Pulmonary artery endothelial cell (primary cell): ENCODE results near the gene BUD13. TPM values are rescaled to one million over a fixed set of nuclear protein-coding genes. Genes with fewer than 3 reads are reported as not detected.

Experiments
- DNase-seq: peaks from one replicate; pipeline ENCODE4 v3.0.0-alpha.2; 2011; ENCODE audit warnings: low read depth, low spot score
- total RNA-seq: library from RNA; depleted of rRNA; stranded (reverse); fragments of >200 nt; gene quantifications from 2 replicates; pipeline ENCODE4 v1.2.3, GENCODE V29; 2014

BUD13 gene
- total RNA-seq, 1 donor from 2014 or later = 20.2 TPM

DNA sequence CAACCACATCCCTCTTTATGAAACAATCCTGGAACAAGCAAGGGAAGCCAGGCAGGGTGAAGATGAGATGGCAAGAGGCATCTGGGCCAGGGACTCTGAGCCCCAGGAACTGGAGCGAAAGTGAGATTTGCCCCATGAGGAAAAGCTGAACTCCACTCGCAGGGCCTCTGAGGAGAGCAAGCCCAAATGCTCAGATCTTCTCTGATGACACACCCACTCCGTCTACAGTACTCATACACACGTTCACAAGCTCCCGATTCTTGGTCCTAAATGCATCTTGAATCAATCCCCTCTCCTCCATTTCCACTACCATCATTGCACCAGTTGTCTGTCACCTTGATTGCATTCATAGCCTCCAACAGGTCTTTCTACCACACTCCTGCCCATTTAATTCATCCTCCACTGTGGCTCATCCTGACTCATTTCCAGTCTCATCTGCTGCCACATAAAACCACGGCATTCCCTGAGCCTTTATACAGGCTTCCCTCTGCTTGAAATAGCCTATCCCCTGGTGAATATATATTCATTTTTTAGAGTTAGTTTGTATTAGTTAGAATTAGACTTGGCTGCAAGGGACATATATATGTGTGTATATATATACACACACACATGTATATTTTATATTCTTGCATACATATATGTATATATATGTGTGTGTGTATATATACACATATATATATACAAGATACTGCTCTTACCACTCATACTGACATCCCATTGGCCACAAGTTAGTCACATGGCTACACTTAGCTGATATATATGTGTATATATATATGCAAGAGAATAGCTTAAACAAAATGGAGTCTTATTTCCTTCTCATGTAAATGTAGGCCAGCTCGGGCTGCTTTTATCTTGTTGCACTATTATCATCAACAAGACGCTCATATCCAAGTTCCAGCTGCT lies 20.3 kb upstream of the BUD13 start:
- DNase-seq = no peak

DNA sequence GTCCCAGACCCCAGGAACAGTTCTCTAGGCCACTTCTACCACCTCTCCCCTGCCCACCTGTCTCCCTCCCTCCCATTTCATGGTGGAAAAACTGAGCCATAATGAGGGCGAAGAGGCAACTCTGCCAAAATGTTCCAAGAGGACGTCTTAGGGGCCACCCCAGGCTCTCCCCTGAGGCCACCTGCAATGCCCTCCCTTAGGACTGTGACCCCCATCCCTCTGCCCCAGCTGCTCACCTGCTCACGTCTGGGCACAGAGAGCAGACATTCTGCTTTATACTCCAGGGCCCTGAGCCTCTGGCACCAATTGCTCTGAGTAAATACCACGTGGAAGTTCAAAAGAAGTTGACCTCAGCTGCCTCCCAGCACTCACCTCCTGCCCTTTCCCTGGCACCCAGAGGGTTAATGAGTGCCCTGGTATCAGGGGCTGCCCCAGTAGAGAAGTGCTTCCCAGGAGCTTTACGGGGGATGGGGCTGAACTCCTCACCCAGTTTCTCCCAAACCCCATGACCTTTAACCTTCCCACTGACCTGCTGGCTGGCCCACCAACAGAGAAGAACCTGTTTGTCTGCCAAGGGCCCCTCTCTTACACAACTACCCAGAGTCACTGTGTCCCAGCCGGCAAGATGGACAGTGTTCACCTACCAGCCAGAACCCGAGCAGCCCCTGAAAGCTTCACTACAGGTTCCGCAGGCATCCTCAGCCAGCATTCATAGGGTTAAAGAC lies 19.5 kb upstream of the BUD13 start:
- DNase-seq = no peak

DNA sequence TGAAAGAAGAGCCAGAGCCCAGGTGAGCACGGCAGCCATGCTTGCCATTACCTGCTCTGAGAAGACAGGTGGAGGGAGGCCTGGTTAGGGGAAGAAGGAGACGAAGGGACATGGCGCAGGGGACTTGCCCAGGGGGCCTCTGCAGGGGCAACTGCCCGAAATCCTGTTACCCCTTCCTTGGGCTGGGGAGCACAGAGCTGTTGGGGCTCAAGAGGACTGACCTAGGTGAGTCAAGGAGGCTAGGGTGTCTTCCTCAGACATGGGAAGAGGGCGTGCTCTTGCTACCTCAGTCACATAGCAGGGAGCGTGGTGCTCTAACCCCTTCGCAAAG lies 19.0 kb upstream of the BUD13 start, which contains the start of gene APOA5:
Gene APOA5, minus strand, starts transcription at position 67 of the 331 bp plus-strand sequence. Its CDS starts 19 bp downstream, at position 48.
- DNase-seq = no peak

DNA sequence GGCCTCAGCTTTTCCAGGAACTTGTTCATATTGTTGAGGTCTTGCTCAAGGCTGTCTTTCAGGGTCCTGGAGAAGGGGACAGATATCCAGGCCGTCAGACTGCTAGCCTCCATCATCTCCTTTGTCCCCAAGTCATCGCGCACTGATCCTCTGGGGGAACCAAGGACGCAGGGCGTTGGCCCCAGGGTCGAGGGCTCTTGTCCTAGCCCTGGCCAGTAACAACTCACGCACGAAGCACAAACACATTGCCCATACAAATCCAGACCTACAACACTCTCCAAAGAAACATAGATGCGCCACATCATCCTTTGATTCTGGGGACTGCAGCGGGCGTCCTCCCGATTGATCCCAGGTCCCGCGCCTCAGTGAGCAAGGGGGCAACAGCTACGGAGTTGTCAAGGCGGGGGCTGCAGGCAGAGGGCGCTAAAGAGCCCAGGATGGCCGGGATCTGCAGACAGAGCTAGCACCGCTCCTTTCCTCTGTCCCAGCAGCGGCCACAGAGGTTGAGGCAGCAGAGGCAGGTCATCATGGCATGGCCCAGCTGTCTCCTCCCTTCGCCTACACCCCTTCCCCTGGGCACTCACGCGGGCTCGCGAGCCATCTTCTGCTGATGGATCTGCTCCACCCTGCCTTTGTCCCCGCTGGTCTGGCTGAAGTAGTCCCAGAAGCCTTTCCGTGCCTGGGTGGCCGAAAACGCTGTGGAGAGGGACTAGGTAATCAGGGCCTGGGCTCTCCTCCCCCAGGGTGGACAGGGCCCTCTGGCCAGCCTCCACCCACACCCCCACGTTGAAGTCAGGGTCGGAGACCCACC lies 18.4 kb upstream of the BUD13 start:
- no peak for DNase-seq

DNA sequence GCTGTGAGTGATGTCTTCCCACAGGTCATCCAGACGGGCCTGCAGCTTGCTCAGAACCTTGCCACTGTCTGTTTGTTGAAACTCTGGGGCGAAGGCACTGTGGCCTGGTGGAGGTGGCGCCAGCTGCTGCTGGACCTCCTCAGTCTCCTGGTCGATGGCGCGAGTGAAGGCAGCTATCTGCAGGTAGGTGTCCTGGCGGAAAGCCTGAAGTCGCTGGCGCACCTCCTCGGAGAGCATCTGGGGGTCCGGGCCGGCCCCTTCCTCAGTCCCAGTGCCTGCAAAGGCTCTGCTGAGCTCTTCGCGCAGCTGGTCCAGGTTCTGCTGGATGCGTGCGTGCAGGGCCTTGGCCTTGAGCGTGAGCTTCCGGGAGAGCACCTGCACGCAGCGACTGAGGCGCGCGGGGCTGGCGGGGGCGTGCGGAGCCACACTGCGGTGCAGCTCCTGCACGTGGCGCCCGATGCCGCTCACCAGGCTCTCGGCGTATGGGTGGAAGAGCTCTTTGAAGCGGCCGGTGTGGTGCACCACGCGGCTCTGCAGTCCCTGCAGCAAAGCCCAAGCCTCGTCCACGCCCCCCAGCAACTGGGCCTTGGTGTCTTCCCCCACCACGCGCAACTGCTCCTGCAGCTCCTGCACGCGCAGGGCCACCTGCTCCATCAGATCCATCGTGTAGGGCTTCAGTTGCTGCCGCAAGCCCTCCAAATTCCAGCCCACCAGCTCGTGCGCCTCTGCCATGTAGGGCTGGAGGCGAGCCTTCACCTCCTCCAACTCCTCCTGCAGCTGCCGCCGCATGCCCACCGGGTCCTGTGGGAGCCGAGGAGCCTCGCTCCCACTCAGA lies 17.6 kb upstream of the BUD13 start:
- DNase-seq = no peak

DNA sequence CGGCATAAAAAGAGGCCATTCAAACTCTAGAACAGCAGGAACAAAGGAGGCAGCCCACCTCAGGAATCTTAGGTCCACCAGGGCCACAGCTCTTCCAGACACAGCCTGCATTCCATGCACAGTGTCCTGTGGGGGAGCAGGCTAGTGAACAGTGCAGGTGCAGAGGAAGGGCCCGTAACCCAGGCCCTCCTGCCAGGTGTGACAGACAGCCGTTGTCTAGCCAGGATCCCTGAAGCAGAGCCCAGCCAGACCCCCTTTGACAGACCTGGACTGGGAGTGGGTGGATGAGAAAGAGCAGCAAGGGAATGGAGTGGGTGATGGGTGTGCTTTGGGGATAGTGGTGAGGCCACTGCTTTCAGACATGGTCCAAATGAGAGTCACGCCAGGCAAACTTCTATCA lies 16.2 kb upstream of the BUD13 start:
- DNase-seq = no peak

DNA sequence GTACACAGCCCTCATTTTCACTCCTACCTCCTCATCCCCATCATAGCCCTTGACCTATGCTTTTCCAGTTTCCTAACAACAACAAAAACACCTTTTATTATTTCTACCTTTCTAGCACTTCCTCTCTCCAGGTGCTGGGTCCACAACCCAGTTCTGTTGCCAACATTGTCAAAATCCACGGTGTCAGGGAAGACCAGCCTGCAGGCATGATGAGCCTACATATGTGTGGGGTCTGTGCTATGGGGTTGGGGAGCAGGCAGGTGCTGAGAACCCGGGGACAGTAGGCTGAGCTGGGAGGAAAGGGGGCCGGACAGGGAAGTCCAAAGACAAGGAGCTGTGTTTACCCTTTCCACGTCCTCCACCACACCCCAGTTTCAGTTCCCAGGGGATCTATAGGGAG lies 15.7 kb upstream of the BUD13 start:
- no peak for DNase-seq

DNA sequence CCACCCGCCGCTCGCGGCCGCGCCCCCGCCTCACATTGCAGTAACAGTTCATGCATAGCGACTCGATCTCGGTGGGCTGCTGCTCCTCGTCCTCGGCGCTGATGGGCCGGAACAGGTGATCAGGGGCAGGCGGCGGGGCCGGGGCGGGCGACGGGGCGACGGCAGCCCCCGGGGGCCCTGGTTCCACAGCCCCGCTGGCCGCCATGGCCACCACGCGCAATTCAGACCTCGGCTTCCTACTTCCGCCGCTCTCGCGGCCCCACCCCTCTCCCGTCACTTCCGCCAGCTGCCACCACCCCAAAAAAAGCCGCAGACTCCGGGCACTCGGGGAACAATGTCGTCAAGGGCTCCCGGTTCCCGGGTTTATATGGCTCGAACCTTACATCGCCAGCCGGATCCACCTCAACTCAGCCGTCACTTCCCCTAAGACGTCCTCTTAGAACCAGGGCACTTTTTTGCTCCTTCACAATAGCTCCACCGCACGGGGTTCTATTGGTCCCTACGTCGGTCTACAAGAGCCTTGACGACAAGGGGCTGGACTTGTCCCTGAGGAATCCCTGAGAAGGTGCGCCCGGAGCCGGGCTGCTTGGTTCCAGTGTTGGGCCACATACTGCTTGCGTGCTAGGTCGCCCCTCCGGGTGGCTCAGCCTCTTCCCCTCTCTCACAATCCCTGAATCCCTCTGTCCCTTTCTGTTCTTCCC lies 15.1 kb upstream of the BUD13 start, which contains the start of gene ZPR1:
Gene ZPR1, minus strand, starts transcription at position 238 of the 701 bp plus-strand sequence. Its CDS starts 33 bp downstream, at position 205.
- peak; percentile 24 for DNase-seq

DNA sequence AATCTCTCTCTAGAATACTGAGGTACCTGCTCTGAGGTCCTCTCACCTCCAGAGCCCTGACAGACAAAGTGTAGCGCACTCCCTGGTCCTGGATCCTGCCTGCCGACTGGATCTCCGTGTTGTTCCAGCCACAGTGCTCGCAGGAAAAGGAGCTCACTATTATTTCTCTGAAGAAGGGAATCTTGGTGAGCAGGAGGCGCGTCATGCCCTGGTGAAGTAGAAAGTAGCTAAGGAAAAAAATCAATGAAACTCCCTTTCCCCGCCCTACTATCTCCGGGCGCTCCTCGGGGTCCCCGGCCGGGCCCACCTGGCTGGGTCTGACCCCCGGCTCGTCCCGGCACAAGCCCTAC lies 14.6 kb upstream of the BUD13 start:
- DNase-seq = no peak

DNA sequence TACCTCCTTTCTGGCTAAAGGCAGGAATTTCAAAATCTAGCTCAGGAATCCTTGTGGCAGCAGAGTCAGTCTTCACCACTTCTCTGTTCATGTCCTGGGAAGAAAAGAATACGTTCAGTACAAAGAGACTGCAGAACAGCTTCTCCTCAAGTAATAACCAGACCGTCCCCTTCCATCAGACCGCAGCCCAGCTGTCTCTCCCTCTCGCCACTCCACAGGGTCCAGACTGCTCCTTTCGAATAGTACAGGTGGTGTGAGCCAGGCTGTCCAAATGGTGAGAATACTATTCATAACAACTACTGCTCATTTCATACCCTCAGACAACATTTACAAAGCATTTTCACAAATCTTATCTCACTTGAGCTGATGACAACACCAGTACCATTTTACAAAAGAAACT lies 14.2 kb upstream of the BUD13 start:
- no peak for DNase-seq

DNA sequence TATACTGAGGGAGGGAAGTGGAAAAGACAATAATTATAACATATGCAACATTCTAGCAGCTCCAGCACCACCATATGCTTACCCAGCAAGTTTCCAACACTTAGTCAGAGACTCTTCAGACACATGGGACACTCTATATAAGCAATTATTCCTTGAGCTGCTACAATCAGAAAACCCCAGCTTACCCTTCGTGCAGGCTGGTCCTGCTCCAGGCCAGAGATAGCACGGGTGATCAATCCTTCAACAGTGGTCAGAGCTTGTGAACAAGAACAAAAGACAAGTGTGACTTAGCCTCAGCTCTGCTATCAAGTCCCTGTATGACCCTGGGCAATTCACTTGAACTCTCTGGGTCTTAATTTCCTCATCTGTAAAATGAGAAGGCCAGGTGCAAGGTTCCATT lies 13.5 kb upstream of the BUD13 start:
- DNase-seq = no peak

DNA sequence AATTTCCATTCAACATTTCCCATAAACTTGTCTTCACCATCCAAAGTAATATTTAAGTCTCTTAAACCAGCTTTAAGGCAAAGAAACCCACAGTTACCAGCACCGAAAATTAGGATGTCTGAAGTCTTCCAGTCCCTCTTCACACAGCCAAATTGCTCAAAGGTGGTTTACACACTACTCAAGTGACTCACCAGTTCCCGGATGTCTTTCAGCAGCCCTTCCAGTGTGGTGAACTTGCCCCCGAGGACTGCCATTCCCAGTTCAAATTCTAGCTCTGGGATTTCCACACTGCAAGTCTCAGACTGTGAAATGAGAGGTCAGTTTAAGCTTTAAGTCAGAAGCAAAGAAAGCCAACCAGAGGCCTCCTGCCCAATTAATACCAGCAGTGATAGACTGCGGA lies 9.9 kb upstream of the BUD13 start:
- no peak for DNase-seq

DNA sequence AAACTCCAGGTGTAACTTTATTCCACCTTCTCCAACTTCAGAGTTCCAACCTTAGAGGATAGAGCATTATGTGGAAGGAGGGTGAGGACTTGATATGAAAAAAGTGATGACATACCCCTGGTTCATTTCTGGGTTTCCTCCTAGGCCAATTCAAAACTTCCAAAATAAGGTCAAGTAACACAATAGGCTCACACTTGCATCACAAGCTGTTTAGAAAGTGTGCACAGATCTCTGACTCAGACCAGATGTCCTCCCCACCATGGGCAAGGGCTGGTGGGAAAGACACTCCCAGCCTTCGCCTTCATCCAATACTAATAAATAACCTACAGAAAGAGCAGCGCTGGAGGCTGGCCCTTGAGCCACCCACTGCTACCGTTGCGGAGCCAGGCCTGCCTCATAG lies 5.8 kb upstream of the BUD13 start:
- no peak for DNase-seq

DNA sequence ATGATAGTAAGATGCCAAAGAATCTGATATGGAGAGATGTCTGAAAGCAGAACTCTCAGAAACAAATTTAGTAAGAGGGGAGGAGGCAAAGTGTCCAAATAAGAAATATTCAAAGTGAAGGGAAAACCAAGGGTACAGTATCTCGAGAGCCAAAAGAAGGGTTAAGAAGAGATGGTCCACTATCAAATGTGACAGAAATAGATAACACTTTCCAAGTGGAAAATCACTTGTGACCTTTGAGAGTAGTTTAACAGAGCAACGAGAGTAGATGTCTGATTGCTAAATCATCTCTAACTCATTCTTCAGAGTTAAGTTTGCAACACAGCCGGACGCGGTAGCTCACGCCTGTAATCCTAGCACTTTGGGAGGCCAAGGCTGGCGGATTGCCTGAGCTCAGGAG lies 4.3 kb upstream of the BUD13 start:
- no peak for DNase-seq

DNA sequence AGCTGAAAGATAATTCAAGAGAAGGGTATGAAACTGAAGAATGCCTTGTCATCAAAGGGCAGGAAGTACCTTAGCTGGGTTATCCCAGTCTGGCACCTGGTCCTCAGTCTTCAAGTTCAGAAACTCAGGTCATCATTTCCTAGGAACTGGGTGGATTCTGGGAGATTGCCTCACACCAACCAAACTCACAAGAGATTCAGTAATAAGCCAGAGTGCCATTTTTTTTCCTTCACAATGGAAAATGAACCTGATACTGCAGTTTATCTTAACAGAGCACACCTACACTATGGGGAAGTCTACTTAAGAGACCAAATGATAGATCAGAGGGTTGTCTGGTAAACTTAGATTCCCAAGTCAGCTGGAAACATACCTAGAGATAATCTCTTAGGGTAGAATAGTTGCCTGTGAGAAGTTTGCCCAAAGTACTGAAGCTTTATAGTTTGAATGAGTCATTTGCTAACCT lies 3.8 kb upstream of the BUD13 start:
- DNase-seq = no peak

DNA sequence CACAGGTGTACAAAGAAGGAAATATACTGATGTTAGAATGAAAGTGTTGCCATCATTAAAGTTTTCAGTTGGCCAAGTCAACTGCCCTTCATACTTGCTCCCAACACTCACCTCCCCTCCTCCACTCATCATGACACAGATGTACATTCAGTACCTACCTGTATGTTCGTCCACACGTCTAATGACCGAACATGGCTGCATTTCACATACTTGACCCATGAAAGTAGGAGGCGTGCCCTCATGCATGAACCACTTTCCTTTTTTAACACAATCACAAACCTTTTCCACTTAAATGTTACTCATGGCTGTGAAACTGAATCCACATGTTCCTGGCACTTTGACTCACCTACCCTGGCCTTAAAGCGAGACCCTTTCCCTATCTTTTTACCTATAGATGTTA lies 3.2 kb upstream of the BUD13 start:
- no peak for DNase-seq

DNA sequence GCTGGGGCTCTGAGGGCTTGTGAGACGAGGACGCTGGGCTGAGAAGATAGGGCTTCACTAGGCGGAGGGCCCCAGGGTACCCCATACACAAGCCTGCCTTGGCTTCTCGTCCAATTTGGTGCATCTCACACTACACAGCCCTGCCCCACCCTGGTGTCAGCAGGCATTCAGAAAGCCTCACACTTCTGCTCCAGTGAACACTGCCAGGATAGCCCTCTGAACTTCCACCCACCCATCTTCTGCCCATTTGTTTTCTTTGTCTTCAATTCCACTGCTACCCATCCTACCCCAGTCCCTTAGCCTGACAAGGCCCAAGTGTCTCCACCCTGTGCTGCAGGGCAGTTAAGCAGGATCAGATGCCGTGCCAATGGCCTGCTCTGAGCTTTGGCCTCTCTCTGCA lies 1.9 kb upstream of the BUD13 start:
- DNase-seq = no peak

DNA sequence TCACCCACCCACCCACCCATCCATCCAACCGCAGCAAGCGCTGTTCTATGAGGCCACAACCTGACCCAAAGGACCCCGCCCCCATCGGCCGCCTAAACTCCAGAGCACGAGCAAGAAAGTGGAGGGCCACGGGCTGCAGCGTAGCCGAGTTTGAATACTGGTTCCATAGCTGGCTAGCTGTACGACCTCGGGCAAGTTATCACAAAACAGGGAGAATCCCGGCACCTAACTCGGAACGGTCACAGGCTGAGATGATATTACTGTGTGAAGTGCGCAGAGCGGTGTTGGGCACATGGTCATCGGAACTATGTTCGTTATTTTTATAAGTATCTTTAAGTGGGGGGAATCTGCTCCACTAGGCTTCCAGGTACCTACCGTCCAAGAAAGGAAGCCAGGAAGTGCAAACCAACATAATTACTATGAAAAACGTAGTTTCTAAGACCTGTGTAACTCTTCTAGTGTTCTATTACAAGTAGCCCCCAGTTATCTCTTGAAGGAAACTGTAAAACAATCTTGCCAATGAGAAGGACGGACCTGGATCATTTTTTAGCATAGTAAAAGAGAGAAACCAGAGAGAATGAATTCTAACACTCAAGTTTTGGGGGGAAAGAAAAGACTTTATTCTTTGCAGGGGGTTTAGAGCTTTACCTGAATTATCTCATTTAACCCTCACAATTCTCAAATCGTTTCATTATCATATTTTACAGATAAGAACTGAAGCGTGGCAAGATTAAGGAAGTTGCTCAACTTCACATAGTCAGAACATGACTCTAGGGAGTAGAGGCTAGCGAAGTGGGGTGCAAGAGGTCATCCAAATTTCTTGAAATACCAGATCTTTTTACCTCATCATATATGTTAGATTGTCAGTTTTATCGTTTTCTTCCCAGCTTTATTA lies 663 bp upstream of the BUD13 start:
- DNase-seq = no peak

DNA sequence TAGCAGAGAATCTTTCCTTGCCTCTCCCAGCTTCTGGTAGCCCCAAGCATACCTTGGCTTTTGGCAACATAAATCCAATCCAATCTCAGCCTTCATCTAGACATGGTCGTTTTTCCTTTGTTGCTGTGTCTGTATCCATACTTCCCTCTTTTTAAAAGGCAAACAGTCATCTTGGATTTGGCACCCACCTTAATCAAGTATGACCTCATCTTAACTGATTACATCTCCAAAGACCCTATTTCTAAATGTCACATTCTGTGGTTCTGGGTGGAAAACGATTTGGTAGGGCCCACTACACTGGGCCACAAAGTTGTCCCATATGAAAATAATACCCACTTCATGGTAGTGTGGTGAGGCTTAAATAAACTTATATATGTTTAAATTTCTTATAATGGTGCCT lies 852 bp downstream of the BUD13 start:
- no peak for DNase-seq
